Cardiac muscle cell (in vitro differentiated cells and primary cell): ENCODE results near the gene ARF1. TPM values are rescaled to one million over a fixed set of nuclear protein-coding genes. Genes with fewer than 3 reads are reported as not detected.

ENCODE experiments used
- DNase-seq, 2 donors: peaks; one replicate each; pipeline versions ENCODE4 v3.0.0 to v3.0.0-alpha.2; 2010 to 2017; ENCODE audit warnings: low read depth in 1 of 2, low spot score in 1 of 2
- H3K27ac ChIP-seq: fragments of 200-600 bp; sonication (generic); 2 replicates; pipeline ENCODE4 v1.5.1; 2016
- H3K27me3 ChIP-seq: fragments of 200-600 bp; sonication (generic); 2 replicates; pipeline ENCODE4 v1.6.0; 2016; ENCODE audit warnings: control low read depth
- H3K36me3 ChIP-seq: fragments of 200-600 bp; sonication (generic); 2 replicates; pipeline ENCODE4 v1.5.1; 2016; ENCODE audit warnings: control low read depth
- H3K4me1 ChIP-seq: fragments of 200-600 bp; sonication (generic); 2 replicates; pipeline ENCODE4 v1.8.1; 2017; ENCODE audit warnings: low read depth, mild to moderate bottlenecking, mixed run types
- H3K4me3 ChIP-seq: fragments of 200-600 bp; sonication (generic); 2 replicates; pipeline ENCODE4 v1.5.1; 2016; ENCODE audit warnings: mild to moderate bottlenecking
- H3K9me3 ChIP-seq: fragments of 200-600 bp; sonication (generic); 2 replicates; pipeline ENCODE4 v1.5.1; 2017; ENCODE audit warnings: low read depth, mild to moderate bottlenecking, control low read depth
- polyA plus RNA-seq: library from polyadenylated mRNA; unstranded; fragments of >200 nt; fragmentation: Nextera tagmentation; extraction: Ambion mirVana; gene quantifications from 2 replicates; pipeline ENCODE4 v1.2.1, GENCODE V29; 2016
- total RNA-seq: library from RNA; depleted of rRNA; stranded (reverse); fragments of >200 nt; gene quantifications from 2 replicates; pipeline ENCODE4 v1.2.3, GENCODE V29; 2016
- TF ChIP-seq, protein P1 (sequence below): IDR thresholded peaks from 2 replicates; pipeline ENCODE4 v1.5.1; 2012; ENCODE audit warnings: low read depth, mild to moderate bottlenecking, low read length

ARF1 gene
- total and polyA plus RNA-seq, 2 experiments from 2014 or later, result 499 to 662 TPM

DNA sequence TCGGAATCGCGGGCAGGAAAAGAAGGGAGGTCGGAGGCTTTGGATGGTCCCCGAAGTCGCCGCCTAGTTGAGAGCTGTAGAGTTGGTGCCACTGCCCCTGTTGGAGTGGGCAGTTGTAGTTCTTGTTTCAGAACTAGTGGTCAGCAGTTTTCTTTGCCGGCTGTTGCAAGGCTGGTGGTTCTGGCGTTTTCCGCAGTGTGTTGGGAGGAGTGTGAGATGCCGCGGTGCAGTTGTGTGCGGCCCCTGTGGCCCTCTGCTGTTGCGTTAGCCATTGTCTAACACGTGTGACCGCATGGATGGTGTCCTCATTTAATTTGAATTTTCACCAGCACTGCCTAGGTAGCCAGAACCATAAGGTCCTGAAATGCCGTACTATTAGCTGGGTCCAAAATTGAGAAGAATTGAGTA, 1.4 kb downstream of the ARF1 start:
- Histone ChIP-seq H3K4me3 (peak overlapping the region; percentile 97), H3K4me1 (peaks cover 51% of the 10 kb centered on the region), H3K27me3 (no peaks in the 10 kb centered on the region), H3K9me3 (no peaks in the 10 kb centered on the region), H3K27ac (peak overlapping the region; percentile 99), H3K36me3 (no peaks in the 10 kb centered on the region)
- TF ChIP-seq, protein P1, sequence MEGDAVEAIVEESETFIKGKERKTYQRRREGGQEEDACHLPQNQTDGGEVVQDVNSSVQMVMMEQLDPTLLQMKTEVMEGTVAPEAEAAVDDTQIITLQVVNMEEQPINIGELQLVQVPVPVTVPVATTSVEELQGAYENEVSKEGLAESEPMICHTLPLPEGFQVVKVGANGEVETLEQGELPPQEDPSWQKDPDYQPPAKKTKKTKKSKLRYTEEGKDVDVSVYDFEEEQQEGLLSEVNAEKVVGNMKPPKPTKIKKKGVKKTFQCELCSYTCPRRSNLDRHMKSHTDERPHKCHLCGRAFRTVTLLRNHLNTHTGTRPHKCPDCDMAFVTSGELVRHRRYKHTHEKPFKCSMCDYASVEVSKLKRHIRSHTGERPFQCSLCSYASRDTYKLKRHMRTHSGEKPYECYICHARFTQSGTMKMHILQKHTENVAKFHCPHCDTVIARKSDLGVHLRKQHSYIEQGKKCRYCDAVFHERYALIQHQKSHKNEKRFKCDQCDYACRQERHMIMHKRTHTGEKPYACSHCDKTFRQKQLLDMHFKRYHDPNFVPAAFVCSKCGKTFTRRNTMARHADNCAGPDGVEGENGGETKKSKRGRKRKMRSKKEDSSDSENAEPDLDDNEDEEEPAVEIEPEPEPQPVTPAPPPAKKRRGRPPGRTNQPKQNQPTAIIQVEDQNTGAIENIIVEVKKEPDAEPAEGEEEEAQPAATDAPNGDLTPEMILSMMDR, result no peak
- DNase-seq, result peak in 1 of 2 donors; percentile 44

DNA sequence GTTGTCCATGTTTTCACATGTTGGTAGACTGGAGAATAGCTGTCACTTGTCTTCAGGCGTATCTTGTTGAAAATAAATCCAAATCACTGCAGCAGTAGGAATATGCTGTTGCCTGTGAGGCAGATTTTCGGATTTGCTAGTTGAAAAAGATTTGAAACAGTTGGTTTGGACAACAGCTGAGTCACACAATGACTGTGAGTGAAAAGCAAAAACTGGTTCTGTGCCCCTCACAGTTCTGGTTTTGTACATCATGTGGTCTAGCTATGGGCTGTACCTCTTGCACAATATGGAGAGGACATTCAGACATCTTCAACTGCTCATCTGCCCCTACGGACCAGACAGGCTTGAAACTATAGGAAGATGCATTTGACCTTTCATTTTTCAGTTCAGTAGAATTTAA, 1.8 kb downstream of the ARF1 start:
- peaks cover 56% of the 10 kb centered on the region for H3K4me1 ChIP-seq
- TF ChIP-seq, protein P1, result no peak
- H3K9me3 ChIP-seq, result no peaks in the 10 kb centered on the region
- no peaks in the 10 kb centered on the region for H3K27me3 ChIP-seq
- peak in 1 of 2 donors; percentile 77 for DNase-seq
- no peaks in the 10 kb centered on the region for H3K36me3 ChIP-seq
- peak overlapping the region; percentile 99 for H3K27ac ChIP-seq
- peak overlapping the region; percentile 97 for H3K4me3 ChIP-seq

DNA sequence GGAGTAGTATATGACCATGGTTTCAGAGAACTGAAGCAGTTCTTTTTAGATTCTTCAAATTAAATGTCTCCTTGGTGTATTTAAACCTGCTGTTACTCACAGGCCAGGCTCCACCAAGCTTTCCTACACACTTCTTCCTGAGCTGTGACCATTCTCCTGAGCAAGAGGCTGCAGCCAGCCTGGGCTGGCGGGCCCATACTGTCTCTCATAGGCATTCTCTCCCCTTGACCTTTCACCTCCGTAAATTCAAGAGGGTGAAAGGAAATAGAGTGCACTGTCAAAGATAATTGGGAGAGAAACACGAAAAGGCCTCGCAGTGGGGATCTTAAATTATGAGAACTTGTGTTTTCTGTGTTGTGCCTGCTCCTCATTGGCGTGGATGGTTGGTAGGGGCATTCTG, 2.3 kb downstream of the ARF1 start:
- peak overlapping the region; percentile 97 for H3K4me3 ChIP-seq
- H3K4me1 ChIP-seq, result peaks cover 59% of the 10 kb centered on the region
- DNase-seq, result peak in 1 of 2 donors; percentile 39

DNA sequence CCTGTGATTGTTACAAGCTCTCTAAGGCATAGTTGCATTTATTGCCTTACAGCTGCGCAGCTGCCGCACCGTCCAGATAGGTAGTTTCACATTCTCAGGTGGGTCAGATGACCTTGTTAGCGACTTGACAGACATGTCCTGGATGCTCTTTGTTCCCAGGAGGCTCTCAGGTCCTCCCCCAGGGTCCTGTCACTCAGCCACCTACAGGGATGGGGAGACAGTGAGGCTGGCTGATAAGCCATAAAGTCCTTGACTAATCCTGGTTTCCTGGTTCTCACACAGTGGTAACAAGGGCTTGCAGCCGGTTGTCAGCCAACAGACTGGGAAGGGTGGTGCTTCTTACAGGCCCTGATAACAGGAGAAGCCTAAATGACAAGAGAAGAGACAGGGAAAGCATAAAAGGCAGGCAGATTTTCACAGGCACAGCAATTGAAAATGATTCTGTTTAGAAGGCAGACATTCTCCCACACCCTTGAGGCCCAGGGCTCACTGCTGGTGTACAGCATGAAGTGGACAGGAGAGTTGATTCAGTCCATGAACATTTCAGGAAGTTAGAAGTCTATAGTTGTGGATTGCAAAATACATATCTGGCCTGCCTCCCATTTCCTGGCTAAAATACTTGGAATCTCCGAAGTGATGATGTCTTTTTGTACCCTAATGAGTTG, 2.9 kb downstream of the ARF1 start:
- Histone ChIP-seq H3K9me3 (no peaks in the 10 kb centered on the region), H3K4me3 (peak overlapping the region; percentile 97), H3K36me3 (no peaks in the 10 kb centered on the region), H3K4me1 (peaks cover 59% of the 10 kb centered on the region), H3K27ac (peak overlapping the region; percentile 99), H3K27me3 (no peaks in the 10 kb centered on the region)
- TF ChIP-seq, protein P1, result no peak
- peak; percentile 64 to 90 for DNase-seq

More for the DNA sequence above, 2.3 kb downstream of the ARF1 start:
- H3K9me3 ChIP-seq, result no peaks in the 10 kb centered on the region
- H3K27ac ChIP-seq, result peak overlapping the region; percentile 99
- TF ChIP-seq, protein P1, result no peak
- H3K27me3 ChIP-seq, result no peaks in the 10 kb centered on the region
- no peaks in the 10 kb centered on the region for H3K36me3 ChIP-seq

DNA sequence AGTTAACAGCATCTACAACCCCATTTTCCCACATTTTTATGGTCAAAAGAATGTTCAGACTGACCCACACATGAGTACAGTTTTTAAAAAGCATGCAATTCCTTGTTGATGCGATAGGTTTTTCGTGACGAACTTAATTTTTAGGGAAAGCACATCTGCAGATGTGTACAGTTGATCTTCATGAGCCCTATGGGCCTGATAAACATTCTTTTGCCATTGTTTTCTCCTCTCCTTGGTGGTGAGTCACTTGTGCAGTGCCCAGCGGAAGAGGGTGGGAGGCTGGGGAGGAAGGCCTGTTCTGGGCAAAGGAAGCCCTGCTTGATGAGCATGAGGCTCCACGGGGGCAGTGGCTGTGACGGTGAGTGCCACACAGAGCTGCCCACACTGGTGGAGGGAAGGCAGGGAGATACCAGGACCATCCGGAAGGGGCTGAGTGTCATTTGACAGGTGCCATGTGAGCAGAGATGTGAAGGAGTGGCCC, 5.3 kb downstream of the ARF1 start:
- peak in 1 of 2 donors; percentile 81 for DNase-seq
- Histone ChIP-seq H3K4me1 (peaks cover 56% of the 10 kb centered on the region), H3K9me3 (no peaks in the 10 kb centered on the region), H3K27ac (no peak overlapping the region), H3K27me3 (no peaks in the 10 kb centered on the region), H3K4me3 (no peak overlapping the region), H3K36me3 (peaks cover 3% of the 10 kb centered on the region)
- TF ChIP-seq, protein P1, result peak; percentile 7
